Tibial nerve (tissue), 4 donors: ENCODE data around the gene PHF20. TPM values are rescaled to one million over a fixed set of nuclear protein-coding genes. Genes with fewer than 3 reads are reported as not detected.
"Not testable (repeated sequence)": the region's sequence is repeated elsewhere in the genome, so short reads cannot be mapped to it uniquely, and the experiment has no call there.

Experiments
- DNase-seq, 2 donors: peaks; one replicate each; pipeline ENCODE4 v3.0.0-alpha.2; 2019; ENCODE audit warnings: low spot score in 2 of 2
- H3K27ac ChIP-seq, 4 donors: fragments of 200-600 bp; sonication (generic) in 3 of 4; one replicate each; pipeline ENCODE4 v1.5.1; 2017 to 2019; ENCODE audit warnings: mild to moderate bottlenecking in 1 of 4
- H3K27me3 ChIP-seq, 2 donors: fragments of 200-600 bp; sonication (generic) in 1 of 2; one replicate each; pipeline versions ENCODE4 v1.5.1 to v1.6.0; 2017 to 2019
- H3K36me3 ChIP-seq, 3 donors: fragments of 200-600 bp; sonication (generic); one replicate each; pipeline ENCODE4 v1.5.1; 2018 to 2019
- H3K4me1 ChIP-seq, 4 donors: fragments of 200-600 bp; sonication (generic) in 3 of 4; one replicate each; pipeline ENCODE4 v1.5.1; 2017 to 2019
- H3K4me3 ChIP-seq, 4 donors: fragments of 200-600 bp; sonication (generic) in 3 of 4; one replicate each; pipeline ENCODE4 v1.5.1; 2017 to 2019; ENCODE audit warnings: mild to moderate bottlenecking in 1 of 4, moderate library complexity in 1 of 4
- H3K9me3 ChIP-seq, 4 donors: fragments of 200-600 bp; sonication (generic) in 3 of 4; one replicate each; pipeline ENCODE4 v1.5.1; 2017 to 2019
- CTCF ChIP-seq, 5 experiments: fragments of 200-600 bp in 3 of 5; fragments of 450-650 bp in 2 of 5; sonication (generic) in 3 of 5; IDR thresholded peaks; one replicate each; pipeline ENCODE4 v1.5.1; 2016 to 2019; ENCODE audit warnings: antibody characterized with exemption in 5 of 5, mild to moderate bottlenecking in 3 of 5, moderate library complexity in 2 of 5
- EP300 ChIP-seq, 2 donors: sonication (generic); formaldehyde crosslinking; IDR thresholded peaks; one replicate each; pipeline ENCODE4 v1.6.1; 2017; ENCODE audit warnings: antibody characterized with exemption in 2 of 2, mild to moderate bottlenecking in 1 of 2
- POLR2A ChIP-seq, 2 donors: fragments of 450-650 bp; IDR thresholded peaks; one replicate each; pipeline ENCODE4 v1.6.1; 2017; ENCODE audit warnings: antibody characterized with exemption in 2 of 2, mild to moderate bottlenecking in 2 of 2, moderate library complexity in 2 of 2
- WGBS, 2 donors: methylation state at CpG; one replicate each; pipeline ENCODE4 v1.1.5; 2018; 5-methylcytosine and 5-hydroxymethylcytosine counted together
- total RNA-seq, 4 donors: library from RNA; depleted of rRNA; stranded (reverse); fragments of >200 nt; gene quantifications; one replicate each; pipeline ENCODE4 v1.1.0, GENCODE V29; 2016

The PHF20 gene
- total RNA-seq, 4 donors from 2014 or later: 30.0 to 76.8 (median 57.1) TPM

DNA sequence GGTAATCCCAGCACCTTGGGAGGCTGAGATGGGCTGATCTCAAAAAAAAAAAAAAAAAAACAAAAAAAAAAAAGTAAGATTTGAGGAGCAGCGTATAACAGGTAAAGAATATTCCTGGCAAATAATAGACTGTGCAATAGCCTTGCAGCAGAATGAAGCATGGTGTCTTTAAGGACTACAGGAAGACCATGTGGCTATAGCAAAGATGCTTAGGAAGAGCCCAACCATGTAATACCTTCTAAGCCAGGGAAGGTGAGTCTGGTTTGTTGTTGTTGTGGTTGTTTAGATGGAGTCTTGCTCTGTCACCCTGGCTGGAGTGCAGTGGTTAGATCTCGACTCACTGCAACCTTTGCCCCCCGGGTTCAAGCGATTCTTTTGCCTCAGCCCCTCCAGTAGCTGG is 15.4 kb upstream of the PHF20 start:
- Histone ChIP-seq H3K36me3 (no peaks in the 10 kb centered on the region), H3K27me3 (no peaks in the 10 kb centered on the region), H3K27ac (no peak overlapping the region), H3K4me1 (no peaks in the 10 kb centered on the region), H3K9me3 (no peaks in the 10 kb centered on the region), H3K4me3 (no peak overlapping the region)
- TF ChIP-seq EP300 (IDR thresholded peaks at IDR 0.05): no peak
- TF ChIP-seq POLR2A (IDR thresholded peaks at IDR 0.05): no peak
- no peak for TF ChIP-seq CTCF (IDR thresholded peaks at IDR 0.05)
- no peak for DNase-seq
- 93 to 94% methylated on average over 4 of the region's 4 CpGs for WGBS, 2 donors

DNA sequence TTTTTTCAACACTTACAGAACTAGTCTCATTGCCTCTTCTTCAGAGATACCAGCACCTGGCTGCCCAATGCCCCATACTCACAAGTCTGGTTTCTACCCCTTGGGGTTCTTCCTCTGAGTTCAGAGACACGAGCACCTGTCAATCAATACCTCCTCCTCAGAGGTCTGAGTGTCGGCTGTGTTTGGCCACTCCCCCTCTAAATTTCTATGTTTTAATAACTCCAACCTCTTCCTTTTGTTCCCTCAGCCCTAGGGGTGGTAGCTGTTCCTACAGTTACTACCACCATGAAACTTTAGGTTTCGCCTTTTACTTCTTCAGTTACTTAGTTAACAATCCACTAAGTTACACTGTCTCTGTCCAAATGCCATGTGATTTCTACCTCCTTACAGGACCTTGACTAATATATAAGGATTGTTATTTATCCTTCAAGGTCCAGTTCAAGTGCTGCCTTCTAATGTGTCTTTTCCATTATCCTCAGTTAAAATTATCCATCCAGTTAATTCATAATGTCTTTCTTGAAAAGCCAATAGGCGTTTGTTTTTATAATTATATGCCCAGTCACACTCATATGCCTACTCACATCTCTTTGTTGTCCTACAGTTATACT is 14.6 kb upstream of the PHF20 start:
- 67 to 71% methylated on average over 4 of the region's 4 CpGs for WGBS, 2 donors
- no peak for DNase-seq
- H3K27ac ChIP-seq: no peak overlapping the region
- no peaks in the 10 kb centered on the region for H3K4me1 ChIP-seq
- H3K27me3 ChIP-seq: no peaks in the 10 kb centered on the region
- H3K9me3 ChIP-seq: no peaks in the 10 kb centered on the region
- no peak overlapping the region for H3K4me3 ChIP-seq
- TF ChIP-seq EP300 (IDR thresholded peaks at IDR 0.05) (no peak), POLR2A (IDR thresholded peaks at IDR 0.05) (no peak), CTCF (IDR thresholded peaks at IDR 0.05) (no peak)
- H3K36me3 ChIP-seq: no peaks in the 10 kb centered on the region

GRCh38 chr20:35761548-35761947 is 10.3 kb upstream of the PHF20 start:
- not testable (repeated sequence) for H3K9me3 ChIP-seq, H3K36me3 ChIP-seq, H3K4me3 ChIP-seq, H3K27me3 ChIP-seq, H3K4me1 ChIP-seq, H3K27ac ChIP-seq, DNase-seq
- WGBS, 2 donors: 85 to 86% methylated on average over 11 of the region's 11 CpGs

DNA sequence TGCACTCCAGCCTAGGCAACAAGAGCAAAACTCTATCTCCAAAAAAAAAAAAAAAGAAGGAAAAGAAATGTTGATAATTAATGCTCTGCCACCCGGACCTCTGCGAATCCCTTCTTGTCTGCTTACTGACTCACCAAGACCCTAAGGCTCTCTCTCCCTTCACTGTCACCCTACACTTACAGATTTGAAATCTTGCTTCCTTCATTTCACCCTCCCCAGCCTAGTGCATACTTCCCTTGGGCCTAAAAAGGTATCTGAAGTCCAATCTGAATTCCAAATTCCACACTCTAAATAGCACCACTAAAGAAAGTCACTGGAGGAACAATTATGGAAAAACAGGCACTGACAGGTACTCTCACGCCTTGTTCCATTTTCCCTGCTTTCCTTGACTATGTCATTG is 9.4 kb upstream of the PHF20 start:
- H3K4me3 ChIP-seq: no peak overlapping the region
- no peaks in the 10 kb centered on the region for H3K9me3 ChIP-seq
- H3K27me3 ChIP-seq: no peaks in the 10 kb centered on the region
- H3K36me3 ChIP-seq: no peaks in the 10 kb centered on the region
- no peak overlapping the region for H3K27ac ChIP-seq
- no peak for DNase-seq
- TF ChIP-seq EP300 (IDR thresholded peaks at IDR 0.05) (no peak), POLR2A (IDR thresholded peaks at IDR 0.05) (no peak), CTCF (IDR thresholded peaks at IDR 0.05) (no peak)
- WGBS, 2 donors: 85 to 92% methylated on average over 3 of the region's 3 CpGs
- H3K4me1 ChIP-seq: peaks cover 0 to 5% (median 2%) of the 10 kb centered on the region in 4 donors

DNA sequence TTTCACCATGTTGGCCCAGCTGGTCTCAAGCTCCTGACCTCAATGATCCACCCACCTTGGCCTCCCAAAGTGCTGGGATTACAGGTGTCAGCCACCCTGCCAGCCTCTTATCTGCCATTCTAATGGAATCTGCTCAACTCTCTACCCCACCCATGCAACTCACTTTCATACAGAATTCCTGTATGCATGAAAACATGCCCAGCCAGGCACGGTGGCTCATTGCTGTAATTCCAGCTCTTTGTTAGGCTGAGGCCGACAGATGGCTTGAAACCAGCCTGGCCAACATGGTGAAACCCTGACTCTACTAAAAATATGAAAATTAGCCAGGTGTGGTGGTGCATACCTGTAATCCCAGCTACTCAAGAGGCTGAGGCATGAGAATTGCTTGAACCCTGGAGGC is 6.9 kb upstream of the PHF20 start:
- not testable (repeated sequence) for H3K9me3 ChIP-seq, H3K27ac ChIP-seq, H3K4me3 ChIP-seq, DNase-seq, H3K27me3 ChIP-seq, H3K36me3 ChIP-seq
- 86 to 88% methylated on average over 2 of the region's 2 CpGs for WGBS, 2 donors
- peaks cover 0 to 30% (median 22%) of the 10 kb centered on the region in 4 donors for H3K4me1 ChIP-seq

DNA sequence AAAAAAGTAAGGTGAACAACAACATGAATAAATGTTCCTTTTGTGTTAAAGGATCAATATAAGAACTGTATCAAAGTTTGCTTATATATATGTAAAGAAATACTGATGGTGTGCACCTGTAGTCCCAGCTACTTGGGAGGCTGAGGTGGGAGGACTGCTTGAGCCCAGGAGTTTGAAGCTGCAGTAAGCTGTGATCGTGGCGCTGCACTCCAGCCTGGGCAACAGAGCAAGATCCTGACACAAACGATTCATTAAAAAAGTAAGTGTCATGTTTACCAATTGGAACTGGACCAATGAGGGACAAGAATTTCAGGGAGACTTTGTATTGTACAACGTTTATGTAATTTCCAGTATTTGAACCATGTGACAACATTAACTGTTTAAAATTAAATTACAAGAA is 5.0 kb upstream of the PHF20 start:
- no peaks in the 10 kb centered on the region for H3K9me3 ChIP-seq
- H3K4me3 ChIP-seq: no peak overlapping the region
- H3K4me1 ChIP-seq: peaks cover 0 to 42% (median 35%) of the 10 kb centered on the region in 4 donors
- no peaks in the 10 kb centered on the region for H3K36me3 ChIP-seq
- H3K27me3 ChIP-seq: no peaks in the 10 kb centered on the region
- no peak for TF ChIP-seq EP300 (IDR thresholded peaks at IDR 0.05)
- TF ChIP-seq CTCF (IDR thresholded peaks at IDR 0.05): no peak
- TF ChIP-seq POLR2A (IDR thresholded peaks at IDR 0.05): no peak
- 70 to 79% methylated on average over 4 of the region's 4 CpGs for WGBS, 2 donors
- no peak for DNase-seq
- H3K27ac ChIP-seq: peak overlapping the region in 2 of 4 donors; percentile 95 to 98
